Peyer's patch (tissue), 4 donors: Measurements from ENCODE around the gene GNS.

Experiments
- CTCF ChIP-seq, 6 experiments: fragments of 450-650 bp in 4 of 6; fragments of 200-600 bp in 2 of 6; sonication (generic) in 1 of 6; IDR thresholded peaks; one replicate each; pipeline ENCODE4 v1.5.1; 2017 to 2019; ENCODE audit warnings: antibody characterized with exemption in 6 of 6, mild to moderate bottlenecking in 3 of 6, moderate library complexity in 1 of 6
- POLR2A ChIP-seq, 2 donors: fragments of 450-650 bp; IDR thresholded peaks; one replicate each; pipeline ENCODE4 v1.5.1; 2017; ENCODE audit warnings: antibody characterized with exemption in 2 of 2, mild to moderate bottlenecking in 2 of 2, moderate library complexity in 2 of 2

- TF ChIP-seq CTCF (IDR thresholded peaks at IDR 0.05), result no peak
- TF ChIP-seq POLR2A (IDR thresholded peaks at IDR 0.05), result no peak
Observed at GRCh38 chr12:64687816-64688215, 71.4 kb downstream of the GNS start.
